ENCODE data around the gene GOLGA6D.
A peak's percentile ranks its signal among the peaks of the same experiment; 100 is the strongest.
"Not testable (repeated sequence)": the region's sequence is repeated elsewhere in the genome, so short reads cannot be mapped to it uniquely, and the experiment has no call there.

The GOLGA6D gene

GRCh38 chr15:75278497-75278896 lies 4.1 kb upstream of the GOLGA6D start:
- DNase-seq = not testable (repeated sequence)

GRCh38 chr15:75284152-75284551 lies 1.5 kb downstream of the GOLGA6D start:
- DNase-seq = not testable (repeated sequence)

- not testable (repeated sequence) for DNase-seq
Measured at GRCh38 chr15:75293660-75294059, 11.0 kb downstream of the GOLGA6D start.

- not testable (repeated sequence) for DNase-seq
Measured at GRCh38 chr15:75298541-75299310, 16.1 kb downstream of the GOLGA6D start.

- not testable (repeated sequence) for DNase-seq
Measured at GRCh38 chr15:75299311-75299688, 16.7 kb downstream of the GOLGA6D start.

- not testable (repeated sequence) for DNase-seq
Measured at GRCh38 chr15:75300026-75300425, 17.4 kb downstream of the GOLGA6D start.

- no peak for DNase-seq
Measured at GRCh38 chr15:75302318-75302717, 19.7 kb downstream of the GOLGA6D start.

GRCh38 chr15:75302753-75303152 lies 20.1 kb downstream of the GOLGA6D start:
- DNase-seq = not testable (repeated sequence)

- no peak for DNase-seq
Measured at GRCh38 chr15:75306188-75306587, 23.6 kb downstream of the GOLGA6D start.

GRCh38 chr15:75307778-75308390 lies 25.2 kb downstream of the GOLGA6D start:
- DNase-seq = peak; percentile 19

GRCh38 chr15:75309711-75310110 lies 27.1 kb downstream of the GOLGA6D start:
- no peak for DNase-seq

- peak; percentile 60 for DNase-seq
Measured at GRCh38 chr15:75312548-75312947, 29.9 kb downstream of the GOLGA6D start.

GRCh38 chr15:75313116-75313845 lies 30.6 kb downstream of the GOLGA6D start:
- DNase-seq = no peak

- DNase-seq = no peak
Measured at GRCh38 chr15:75314552-75315290, 32.1 kb downstream of the GOLGA6D start.

GRCh38 chr15:75319231-75319897 lies 36.7 kb downstream of the GOLGA6D start:
- DNase-seq = not testable (repeated sequence)

GRCh38 chr15:75321711-75322110 lies 39.1 kb downstream of the GOLGA6D start:
- DNase-seq = no peak

GRCh38 chr15:75325922-75326321 lies 43.3 kb downstream of the GOLGA6D start:
- DNase-seq = no peak

- no peak for DNase-seq
Measured at GRCh38 chr15:75327005-75327404, 44.4 kb downstream of the GOLGA6D start.

GRCh38 chr15:75327491-75327890 lies 44.9 kb downstream of the GOLGA6D start:
- DNase-seq = no peak

GRCh38 chr15:75328493-75329314 lies 46.1 kb downstream of the GOLGA6D start:
- no peak for DNase-seq

- no peak for DNase-seq
Measured at GRCh38 chr15:75329571-75329970, 46.9 kb downstream of the GOLGA6D start.

All from fibroblast of skin of back (primary cell).